HTERT RPE-1 (cell line): ENCODE data around the gene ADPRHL1.

Experiments
- in situ Hi-C: fragments of 300-500 bp; cut with MboI; formaldehyde crosslinking; loops from 4 replicates; pipeline ENCODE4 v1.14.3; 2020; ENCODE audit warnings: low sequenced_read_pairs

Gene ADPRHL1

DNA sequence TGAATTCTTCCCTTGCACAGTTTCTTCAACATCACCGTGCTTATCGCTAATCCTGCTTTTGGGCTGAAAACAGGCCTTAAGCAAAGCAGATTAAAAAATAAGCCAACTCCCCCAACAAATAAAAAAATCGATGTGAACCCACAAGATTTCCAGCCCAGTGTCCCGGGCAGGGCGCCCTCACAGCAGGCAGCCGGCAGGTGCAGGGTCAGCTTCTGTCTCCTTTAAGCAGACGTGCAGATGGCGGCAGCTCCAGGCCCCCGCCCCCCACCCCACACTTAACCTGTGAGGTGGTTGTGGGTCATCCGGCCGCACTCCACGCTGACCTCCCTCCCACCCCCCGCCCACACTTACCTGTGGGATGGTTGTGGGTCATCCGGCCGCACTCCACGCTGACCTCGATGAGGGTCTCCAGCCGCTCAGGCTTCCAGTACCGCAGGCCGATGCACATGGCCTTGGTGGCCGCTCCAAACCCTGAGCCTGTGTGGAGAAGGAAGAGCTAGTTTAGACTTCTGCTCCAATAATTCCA is 19.8 kb downstream of the ADPRHL1 start:
- in situ Hi-C loops: no loop called here

DNA sequence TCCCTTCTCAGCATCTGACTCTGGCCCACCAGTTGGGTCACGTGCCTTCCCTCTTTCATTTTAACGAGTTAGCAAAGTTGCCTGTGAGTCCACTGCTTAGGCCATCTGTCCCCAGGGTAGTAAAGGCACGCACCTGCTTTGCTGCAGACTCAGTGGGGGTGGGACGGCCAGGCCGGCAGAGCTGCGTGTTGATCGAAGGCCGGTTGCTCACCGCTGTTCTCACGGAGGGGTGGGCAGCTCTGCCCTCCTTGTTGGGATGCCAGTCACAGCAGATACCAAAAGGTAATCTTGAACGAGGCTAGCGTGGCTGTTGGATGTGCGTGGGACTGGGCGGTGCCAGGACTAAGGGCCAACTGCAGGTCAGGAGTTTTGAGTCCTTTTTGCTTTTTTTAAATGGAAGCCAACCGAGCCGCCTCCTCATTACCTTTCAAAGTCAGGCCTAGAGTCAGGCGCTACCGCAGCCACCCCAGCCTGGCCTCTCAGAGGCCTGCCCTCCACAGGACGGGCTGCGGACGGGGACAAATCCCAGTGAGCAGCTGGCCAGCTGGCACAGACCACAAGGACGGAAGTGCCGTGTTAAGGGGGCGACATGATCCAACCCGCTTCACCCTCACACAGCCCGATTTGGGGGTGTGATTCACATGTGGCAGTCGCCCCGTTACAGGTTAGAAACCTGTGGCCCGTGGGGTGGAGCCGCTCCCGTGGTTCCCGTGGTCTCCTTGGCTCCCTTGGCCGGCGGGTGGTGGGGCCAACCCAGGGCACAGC is 20.6 kb downstream of the ADPRHL1 start:
- in situ Hi-C loops: no loop called here

DNA sequence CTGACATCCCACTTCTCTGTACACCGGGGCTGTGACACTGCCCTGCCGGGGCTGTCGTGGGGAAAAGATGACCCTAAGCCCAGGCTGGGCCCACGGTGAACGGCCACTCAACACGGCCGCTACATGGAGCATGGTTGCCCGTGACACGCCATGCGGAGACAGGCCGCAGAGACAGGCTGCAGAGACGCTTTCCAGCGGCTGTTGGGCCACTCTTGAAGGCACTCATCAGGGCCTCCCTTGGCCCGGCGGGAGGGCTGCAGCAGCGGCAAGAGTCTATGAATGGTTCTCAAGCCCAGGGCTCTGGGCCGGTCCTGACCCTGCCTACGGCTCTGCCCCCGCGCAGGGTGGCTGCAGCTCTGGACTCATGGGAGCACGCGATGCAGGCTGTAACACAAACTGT is 22.1 kb downstream of the ADPRHL1 start:
- in situ Hi-C loops: no loop called here

DNA sequence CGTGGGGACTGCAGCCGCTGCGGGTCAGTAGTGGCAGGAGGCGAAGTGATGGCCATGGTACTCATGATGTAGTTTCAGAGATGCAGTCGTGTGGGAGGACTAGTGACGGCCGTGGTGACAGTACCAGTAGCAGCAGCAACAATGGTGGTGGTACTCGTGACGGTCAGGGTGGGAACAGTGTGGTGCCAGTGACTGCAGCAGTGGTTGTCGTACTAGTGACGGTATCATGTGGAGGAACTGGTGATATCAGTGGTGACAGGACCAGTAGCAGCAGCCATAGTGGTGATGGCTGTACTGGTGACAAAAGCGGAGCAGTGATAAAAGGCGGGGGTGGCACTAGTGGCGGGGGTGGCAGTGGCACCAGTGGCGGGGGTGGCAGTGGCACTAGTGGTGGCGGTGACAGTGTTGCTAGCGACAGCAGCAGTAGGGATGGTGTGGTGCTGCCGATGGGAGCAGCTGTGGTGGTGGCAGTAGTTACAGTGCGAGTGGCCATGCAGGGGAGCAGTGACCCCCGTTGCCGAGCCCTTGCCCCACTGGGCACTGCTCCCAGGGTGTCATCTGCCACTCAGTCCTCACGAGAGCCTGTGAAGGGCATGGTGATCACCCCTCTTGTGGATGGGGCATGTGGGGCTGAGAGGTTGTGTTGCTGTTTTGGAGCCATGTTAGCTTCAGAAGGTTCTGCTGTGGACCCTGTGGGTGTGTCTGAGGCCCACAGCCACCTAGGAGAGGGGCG is 22.7 kb downstream of the ADPRHL1 start:
- in situ Hi-C loops: no loop called here

DNA sequence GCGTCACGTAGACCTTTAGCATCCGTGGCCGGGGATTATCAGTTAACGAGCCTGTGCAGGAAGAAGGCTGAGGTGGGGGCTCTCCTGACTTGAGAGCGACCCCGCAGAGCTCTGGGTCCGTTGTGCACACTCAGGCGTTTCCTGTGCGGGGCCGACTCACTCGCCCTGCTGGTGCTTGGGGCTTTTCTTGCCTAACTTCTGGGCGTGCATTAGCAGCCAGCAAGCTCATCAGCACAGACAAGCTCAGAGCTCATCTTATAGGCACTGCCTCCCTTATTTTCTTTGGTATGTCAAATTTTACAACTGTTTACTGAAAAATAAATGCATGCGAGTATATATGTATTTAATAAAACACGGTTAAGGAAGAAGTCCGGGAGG is 23.7 kb downstream of the ADPRHL1 start:
- in situ Hi-C loops: no loop called here

DNA sequence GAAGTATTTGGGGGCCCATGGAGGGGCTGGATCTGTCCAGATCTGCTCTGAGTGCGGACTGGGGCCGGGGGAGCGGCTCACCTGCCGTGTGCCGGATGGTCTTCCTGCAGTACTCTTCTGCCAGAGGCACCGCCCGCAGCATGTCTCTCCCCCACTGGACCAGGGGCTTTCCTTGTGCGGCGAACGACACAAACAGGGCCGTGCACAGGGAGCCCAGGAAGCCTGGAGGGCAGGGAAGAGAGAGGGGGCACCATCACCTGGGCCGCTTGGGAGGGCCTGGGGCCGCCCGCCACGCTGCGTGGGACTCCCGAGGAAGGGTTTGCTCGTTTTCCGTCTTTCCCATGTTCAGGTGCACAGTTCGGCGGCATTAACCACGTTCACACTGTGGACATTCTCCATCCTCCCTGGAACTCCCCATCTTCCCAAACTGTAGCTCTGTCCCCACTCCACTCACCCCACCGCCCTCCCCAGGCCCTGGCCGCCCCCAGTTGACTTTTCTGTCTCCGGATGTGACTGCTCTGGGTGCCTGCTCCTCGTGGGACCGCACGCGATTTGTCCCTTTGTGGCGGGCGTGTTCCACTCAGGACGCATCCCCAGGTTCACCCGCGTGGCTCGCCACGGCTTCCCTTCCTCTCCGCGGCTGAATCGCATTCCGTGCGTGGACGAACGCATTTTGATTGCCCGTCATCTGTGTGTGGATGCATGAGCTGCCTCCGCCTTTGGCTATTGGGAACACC is 24.2 kb downstream of the ADPRHL1 start:
- in situ Hi-C loops: no loop called here

DNA sequence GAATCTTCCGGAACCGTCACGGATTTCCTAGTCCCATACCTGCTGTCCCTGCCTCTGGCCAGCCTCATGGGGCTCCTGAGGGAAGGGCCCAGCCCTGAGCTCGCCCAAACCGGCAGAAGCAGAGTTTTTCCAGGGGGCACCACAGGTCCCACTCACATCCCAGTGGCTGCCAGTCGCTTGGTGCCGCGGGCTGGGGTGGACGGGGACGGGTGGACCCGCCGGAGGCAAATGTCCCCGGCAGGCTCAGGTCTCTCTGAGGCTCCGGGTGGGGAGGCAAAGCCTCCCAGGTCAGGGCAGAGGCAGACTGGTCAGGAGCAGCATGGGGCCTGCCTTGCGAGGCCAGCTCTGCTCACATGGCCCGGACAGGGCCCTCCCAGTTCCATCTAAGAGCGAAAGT is 24.8 kb downstream of the ADPRHL1 start:
- in situ Hi-C loops: no loop called here

DNA sequence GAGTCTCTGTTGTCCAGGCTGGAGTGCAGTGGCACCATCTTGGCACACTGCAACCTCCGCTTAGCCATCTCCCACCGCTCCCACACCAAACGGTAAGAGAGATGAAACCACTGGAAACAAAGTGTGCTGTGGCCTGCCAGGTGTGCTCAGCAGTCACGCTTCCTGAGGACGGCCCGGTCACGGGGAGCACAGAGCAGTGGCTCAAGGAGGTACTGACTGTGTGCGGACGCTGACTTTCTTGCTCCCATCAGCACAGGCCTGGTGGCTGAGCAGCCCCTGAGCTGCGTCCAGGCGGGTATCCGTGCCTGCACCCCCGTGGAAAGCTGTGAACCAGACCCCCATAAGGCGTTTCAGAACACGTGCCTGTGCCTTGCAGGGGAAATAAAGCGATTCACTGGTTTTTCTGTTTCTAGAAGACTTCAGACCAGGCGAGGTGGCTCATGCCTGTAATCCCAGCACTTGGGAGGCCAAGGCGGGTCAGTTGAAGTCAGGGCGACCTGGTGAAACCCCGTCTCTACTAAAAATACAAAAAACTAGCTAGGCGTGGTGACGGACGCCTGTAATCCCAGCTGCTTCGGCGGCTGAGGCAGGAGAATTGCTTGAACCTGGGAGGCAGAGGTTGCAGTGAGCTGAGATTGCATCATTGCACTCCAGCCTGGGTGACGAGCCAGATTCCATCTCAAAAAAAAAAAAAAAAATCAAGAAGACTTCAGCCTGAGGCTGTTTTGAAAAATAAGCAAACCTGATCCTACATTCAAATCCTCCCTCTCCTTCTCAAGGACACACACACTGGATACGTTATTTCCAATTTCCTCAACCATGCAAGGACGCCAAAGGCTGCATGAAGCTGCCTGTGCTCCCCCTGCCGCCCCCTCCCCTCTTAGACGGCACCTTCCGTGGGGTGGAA is 25.5 kb downstream of the ADPRHL1 start:
- in situ Hi-C loops: no loop called here

DNA sequence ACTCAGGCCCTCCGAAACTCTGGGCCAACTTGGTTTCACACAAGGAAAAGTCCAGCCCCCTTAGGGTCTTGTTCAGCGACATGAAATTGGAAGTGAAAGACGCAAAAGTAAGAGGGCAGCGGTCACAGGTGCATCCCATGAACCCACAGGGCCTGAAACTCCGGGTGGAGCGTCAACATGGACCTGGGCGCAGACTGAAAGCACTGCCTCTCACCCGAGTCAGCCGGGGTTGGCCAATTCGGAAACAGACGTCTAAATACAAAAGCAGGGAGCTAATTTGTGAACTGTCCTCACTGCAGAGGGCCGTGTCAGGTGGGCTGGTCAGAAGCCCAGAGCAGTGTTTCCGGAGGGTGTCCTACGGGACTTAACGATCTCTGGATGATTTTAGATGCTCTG is 26.7 kb downstream of the ADPRHL1 start:
- in situ Hi-C loops: no loop called here

DNA sequence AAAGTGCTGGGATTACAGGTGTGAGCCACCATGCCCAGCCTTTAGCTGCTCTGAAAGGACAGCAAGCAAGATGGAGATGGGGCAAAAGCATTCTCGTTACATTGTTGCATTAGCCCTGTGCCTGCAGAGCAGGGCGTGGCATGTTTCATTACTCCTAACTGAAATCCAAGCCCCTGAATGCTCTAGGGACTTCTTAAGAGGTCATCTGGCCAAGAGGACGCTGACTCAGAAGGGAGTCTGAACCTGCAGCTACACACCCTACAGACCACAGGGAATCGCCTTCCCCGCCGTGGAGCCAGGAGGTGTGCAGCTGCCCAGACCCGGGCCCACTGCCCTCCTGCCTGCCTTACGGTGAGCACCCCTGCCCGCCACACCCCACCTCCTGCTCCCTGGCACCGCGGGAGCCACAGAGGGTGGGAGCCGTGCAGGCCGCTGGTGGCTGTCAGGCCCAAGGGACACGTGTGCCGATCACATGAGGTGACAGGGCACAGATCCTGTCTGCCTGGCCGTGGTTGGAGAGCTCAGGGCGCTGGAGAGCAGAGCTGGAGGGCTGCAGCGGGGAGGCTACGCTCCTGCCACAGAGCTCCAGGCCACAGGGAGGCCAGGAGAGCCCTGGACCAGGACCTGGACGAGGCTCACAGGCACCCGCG is 27.2 kb downstream of the ADPRHL1 start:
- in situ Hi-C loops: no loop called here

DNA sequence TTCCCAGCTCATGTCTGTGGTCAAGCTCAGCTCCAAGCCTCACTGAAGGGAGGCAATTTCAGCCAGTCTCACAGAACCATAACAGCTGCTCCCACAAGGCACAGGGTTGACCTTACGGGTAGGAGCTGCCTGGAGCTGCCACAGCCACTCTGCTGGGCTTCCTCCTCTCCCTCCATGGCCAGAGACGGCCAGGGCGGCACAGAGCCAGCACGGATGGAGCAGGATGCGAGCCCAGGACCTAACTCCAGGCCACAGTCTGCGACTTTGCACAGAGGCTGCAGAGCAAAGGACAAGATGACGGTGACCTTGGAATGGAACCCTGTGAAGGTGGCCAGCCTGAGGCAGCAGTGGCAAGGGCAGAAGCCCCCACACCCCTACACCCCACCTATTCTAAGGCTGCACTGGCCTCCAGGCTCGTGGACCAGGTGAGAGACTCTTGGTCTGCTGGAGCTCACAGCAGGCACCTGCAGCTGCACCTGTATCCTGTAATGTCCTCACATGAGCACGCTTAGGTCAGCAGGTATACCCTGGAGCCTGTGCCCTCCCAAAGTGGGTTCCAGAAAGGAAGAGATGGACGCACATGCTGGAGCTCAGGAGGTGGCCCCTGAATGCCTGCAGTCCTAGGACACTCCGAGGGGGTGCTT is 29.6 kb downstream of the ADPRHL1 start:
- in situ Hi-C loops: no loop called here

DNA sequence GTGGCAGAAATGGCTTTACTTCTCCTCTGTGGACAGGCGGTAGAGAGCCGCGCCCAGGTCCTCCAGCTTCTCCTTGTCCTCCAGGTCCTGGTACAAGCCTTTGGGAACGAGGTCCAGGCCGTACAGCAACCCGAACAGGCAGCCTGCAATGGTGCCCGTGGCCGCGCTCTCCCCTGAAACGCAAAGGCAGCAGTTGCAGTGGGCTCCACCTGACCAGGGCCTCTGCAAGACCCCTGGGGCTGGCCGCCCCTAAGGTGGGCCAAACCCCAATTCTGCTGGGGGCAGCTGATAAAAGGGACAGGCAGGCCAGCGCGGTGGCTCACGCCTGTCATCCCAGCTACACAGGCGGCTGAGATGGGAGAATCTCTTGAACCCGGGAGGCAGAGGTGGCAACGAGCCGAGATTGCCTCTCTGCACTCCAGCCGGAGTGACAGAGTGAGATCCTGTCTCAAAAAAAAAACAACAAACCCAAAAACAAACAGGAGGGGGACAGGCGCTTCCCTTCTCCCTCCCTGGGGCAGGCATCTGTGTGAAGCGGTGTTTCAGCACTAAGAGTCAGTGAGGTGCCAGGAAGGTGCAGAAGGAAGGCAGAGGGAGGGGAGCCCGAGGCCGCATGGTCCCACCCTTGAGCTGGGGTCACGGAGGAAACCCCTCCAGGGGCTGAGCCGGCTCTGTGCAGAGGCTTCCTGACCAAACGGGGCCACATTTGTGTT is 30.3 kb downstream of the ADPRHL1 start:
- in situ Hi-C loops: no loop called here

DNA sequence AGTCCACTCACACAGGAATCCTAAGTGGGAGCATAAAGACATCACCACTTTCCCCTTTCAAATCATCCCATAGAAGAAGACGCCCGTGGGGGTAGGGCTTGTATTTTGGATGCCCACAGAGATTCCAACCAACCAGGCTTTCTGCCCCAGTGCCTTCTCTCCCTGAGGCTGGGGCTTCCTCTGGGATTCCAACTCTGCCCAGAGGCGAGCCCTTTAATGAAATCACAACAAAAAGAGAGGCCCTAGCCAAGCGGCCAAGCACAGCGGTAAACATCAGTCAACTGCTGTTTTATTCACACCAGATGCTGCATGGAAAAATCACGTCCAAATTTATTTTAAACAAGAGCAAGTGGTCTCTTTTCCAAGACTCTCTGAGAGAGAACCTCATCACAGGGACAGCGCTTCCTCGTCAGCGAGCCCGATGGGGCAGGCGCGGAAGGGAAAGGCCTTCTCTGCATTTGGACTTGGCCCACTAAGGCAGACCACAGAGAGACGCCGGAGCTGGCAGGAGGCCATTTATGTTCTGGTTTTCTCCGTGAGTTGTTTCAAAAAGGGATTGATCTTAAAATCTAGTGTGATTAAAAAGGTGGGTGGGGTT is 31.5 kb downstream of the ADPRHL1 start:
- in situ Hi-C loops: no loop called here

DNA sequence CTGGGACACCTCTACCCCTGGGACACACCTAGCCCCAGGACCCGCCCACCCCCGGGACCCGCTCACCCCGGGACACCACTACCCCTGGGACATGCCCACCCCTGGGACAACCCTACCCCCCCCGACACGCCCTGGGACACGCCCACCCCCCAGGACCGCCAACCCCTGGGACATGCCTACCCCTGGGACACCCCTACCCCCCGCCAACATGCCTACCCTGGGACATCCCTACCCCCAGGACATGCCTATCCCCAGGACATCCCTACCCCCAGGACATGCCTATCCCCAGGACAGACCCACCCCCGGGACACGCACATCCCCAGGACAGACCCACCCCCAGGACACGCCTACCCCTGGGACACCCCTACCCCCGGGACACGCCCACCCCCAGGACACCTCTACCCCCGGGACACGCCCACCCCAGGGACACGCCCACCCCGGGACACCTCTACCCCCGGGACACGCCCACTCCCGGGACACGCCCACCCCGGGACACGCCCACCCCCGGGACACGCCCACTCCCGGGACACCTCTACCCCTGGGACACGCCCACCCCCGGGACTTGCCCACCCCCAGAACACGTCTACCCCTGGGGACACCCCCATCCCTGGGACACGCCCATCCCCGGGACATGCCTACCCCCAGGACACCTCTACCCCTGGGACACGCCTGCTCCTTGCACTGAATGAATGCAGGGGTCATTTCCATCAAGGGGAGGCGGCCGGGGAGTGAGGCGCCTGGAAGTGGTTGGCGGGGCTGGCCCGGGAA is 32.3 kb downstream of the ADPRHL1 start:
- in situ Hi-C loops: no loop called here

DNA sequence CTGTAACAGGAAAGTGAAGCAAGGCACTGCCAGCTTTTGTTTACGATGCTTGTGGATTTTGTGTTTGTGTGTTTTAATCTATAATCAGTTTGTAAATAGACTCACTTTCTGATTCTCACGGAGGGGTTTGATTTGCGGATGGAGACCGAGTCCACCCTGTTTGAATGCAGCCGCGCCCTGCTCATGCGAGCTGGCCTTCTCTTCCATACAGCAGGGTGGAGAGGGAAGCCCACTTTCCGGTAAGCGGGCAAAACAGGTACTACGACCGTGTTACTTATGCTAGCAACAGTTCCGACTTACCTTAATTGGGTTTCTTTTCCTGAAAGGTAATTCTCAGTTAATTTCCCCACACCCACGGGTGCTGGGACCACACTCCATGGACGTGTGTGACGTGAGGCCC is 33.1 kb downstream of the ADPRHL1 start:
- in situ Hi-C loops: no loop called here

DNA sequence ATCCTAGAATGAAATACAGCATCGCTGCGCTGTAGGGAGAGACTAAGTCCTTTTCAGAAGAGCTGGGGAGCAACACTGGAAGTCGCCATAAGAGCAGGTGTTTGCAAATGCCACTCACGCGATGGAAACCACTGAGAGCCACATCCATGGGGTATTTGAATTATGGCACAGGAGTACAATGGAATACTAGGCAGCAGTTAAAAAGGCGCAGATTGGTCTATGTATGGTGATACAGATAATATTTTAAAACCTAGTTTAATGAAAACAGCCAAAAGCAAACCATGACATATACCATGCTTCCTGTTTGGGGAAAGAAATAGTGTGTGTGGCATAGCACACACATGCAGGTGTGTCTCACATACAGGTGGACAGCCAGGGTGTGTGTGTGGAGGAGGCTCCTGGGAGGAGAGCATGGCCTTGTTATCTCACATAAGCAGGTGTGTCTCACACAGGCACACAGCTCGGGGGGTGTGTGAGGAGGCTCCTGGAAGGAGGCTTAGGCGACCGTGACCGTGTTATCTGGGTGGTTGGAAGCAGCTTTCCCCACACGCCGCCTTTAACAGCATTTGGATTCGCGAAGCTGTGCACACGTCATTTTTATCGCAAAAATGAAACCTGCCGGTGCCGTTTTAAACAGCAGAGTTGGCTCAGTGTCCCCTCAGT is 33.6 kb downstream of the ADPRHL1 start:
- in situ Hi-C loops: no loop called here

DNA sequence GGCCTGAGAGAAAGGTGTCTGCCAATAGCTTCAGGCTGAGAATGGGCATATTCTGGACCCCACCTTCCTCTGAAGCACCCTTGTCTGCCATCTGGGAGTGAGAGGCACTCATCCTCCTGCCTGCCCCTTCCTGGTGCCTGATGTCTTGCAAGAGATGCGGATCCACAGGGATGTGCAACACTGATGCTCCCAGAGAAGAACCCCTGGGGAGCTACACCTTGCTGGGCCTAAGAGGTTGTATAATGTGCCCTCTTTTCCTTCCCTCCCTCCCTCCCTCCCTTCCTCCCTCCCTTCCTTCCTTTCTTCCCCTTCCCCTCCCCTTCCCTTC is 34.6 kb downstream of the ADPRHL1 start:
- in situ Hi-C loops: no loop called here
